ENCODE results near the gene SMIM17. TPM values are rescaled to one million over a fixed set of nuclear protein-coding genes. Genes with fewer than 3 reads are reported as not detected.

SMIM17 gene
- total and polyA plus RNA-seq, 2 experiments from 2014 or later, result 0.63 TPM; not detected in 1

DNA sequence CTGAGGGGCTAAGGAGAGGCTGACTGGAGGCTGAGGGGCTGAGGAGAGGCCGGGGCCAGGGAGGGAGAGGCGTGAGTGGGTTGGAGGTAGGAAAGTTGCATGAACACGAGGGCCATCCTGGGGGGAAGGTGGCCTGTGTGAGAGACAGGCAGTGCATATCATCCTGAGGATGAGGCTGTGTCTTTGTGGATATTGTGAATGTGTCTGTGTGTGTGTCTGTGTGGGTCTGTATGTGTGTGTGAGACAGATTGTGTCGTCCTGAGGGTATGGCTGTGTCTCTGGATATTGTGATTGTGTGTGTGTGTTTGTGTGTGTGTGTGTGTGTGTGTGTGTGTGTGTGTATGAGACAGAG is 47.4 kb upstream of the SMIM17 start (continued):
- TF ChIP-seq, protein P1, sequence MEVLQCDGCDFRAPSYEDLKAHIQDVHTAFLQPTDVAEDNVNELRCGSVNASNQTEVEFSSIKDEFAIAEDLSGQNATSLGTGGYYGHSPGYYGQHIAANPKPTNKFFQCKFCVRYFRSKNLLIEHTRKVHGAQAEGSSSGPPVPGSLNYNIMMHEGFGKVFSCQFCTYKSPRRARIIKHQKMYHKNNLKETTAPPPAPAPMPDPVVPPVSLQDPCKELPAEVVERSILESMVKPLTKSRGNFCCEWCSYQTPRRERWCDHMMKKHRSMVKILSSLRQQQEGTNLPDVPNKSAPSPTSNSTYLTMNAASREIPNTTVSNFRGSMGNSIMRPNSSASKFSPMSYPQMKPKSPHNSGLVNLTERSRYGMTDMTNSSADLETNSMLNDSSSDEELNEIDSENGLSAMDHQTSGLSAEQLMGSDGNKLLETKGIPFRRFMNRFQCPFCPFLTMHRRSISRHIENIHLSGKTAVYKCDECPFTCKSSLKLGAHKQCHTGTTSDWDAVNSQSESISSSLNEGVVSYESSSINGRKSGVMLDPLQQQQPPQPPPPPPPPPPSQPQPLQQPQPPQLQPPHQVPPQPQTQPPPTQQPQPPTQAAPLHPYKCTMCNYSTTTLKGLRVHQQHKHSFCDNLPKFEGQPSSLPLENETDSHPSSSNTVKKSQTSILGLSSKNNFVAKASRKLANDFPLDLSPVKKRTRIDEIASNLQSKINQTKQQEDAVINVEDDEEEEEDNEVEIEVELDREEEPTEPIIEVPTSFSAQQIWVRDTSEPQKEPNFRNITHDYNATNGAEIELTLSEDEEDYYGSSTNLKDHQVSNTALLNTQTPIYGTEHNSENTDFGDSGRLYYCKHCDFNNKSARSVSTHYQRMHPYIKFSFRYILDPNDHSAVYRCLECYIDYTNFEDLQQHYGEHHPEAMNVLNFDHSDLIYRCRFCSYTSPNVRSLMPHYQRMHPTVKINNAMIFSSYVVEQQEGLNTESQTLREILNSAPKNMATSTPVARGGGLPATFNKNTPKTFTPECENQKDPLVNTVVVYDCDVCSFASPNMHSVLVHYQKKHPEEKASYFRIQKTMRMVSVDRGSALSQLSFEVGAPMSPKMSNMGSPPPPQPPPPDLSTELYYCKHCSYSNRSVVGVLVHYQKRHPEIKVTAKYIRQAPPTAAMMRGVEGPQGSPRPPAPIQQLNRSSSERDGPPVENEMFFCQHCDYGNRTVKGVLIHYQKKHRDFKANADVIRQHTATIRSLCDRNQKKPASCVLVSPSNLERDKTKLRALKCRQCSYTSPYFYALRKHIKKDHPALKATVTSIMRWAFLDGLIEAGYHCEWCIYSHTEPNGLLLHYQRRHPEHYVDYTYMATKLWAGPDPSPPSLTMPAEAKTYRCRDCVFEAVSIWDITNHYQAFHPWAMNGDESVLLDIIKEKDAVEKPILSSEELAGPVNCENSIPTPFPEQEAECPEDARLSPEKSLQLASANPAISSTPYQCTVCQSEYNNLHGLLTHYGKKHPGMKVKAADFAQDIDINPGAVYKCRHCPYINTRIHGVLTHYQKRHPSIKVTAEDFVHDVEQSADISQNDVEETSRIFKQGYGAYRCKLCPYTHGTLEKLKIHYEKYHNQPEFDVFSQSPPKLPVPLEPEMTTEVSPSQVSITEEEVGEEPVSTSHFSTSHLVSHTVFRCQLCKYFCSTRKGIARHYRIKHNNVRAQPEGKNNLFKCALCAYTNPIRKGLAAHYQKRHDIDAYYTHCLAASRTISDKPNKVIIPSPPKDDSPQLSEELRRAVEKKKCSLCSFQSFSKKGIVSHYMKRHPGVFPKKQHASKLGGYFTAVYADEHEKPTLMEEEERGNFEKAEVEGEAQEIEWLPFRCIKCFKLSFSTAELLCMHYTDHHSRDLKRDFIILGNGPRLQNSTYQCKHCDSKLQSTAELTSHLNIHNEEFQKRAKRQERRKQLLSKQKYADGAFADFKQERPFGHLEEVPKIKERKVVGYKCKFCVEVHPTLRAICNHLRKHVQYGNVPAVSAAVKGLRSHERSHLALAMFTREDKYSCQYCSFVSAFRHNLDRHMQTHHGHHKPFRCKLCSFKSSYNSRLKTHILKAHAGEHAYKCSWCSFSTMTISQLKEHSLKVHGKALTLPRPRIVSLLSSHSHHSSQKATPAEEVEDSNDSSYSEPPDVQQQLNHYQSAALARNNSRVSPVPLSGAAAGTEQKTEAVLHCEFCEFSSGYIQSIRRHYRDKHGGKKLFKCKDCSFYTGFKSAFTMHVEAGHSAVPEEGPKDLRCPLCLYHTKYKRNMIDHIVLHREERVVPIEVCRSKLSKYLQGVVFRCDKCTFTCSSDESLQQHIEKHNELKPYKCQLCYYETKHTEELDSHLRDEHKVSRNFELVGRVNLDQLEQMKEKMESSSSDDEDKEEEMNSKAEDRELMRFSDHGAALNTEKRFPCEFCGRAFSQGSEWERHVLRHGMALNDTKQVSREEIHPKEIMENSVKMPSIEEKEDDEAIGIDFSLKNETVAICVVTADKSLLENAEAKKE (CRISPR knock-in tag; IDR thresholded peaks at IDR 0.05), result no peak
- TF ChIP-seq ZNF114 (CRISPR knock-in tag; IDR thresholded peaks at IDR 0.05) (no peak), POLR2AphosphoS5 (IDR thresholded peaks at IDR 0.05; ENCODE audit: low read depth) (no peak), NANOG (IDR thresholded peaks at IDR 0.05; ENCODE audit: borderline replicate concordance) (no peak)

DNA sequence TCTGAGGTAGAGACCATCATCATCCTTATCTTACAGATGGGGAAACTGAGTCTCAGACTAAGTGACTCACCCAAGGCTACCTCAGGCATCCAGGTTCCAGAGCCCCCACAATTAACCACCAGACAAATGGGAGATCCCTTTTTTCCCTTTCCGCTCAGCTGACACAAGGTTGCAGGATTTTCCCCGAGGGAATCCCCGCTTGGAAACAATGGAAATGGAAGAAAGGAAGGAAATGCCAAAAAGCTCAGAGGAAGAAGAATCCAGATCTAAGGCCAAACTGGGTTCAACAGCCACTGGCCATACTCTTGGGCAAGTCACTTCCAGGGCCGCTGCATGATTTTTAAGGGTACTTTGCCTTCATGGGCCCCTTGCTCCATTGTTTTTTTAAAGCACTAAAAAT is 46.3 kb upstream of the SMIM17 start:
- Mint-ChIP-seq H3K36me3 (ENCODE audit: low read depth) (peaks cover 36% of the 10 kb centered on the region), H3K4me3 (peak overlapping the region; percentile 93; the same call in 1 of the 3 replicates), H3K27me3 (ENCODE audit: insufficient read depth, low read depth, poor library complexity) (peaks cover 6% of the 10 kb centered on the region), H3K4me1 (peaks cover 12% of the 10 kb centered on the region), H3K27ac (no peak overlapping the region), H3K9me3 (peaks cover 39% of the 10 kb centered on the region)
- H3K36me3 ChIP-seq (ENCODE audit: insufficient read depth), result no peaks in the 10 kb centered on the region
- H3K9me2 ChIP-seq (ENCODE audit: insufficient read depth), result no peaks in the 10 kb centered on the region
- ATAC-seq (no peak), DNase-seq (ENCODE audit: low spot score) (no peak)
- H3K4me3 ChIP-seq, result no peak overlapping the region
- H3F3A ChIP-seq (replicated peaks; ENCODE audit: low read depth), result no peaks in the 10 kb centered on the region
- no peak overlapping the region for H2AFZ ChIP-seq
- H3K4me1 ChIP-seq (ENCODE audit: insufficient read depth), result 0 out of 2 replicates have a peak, but pooled peaks cover 3% of the 10 kb centered on the region
- no peak overlapping the region for H3K4me2 ChIP-seq
- peaks cover 41% of the 10 kb centered on the region for H3K79me2 ChIP-seq (replicated peaks; ENCODE audit: insufficient read depth)
- H3K27me3 ChIP-seq (ENCODE audit: insufficient read depth), result no peaks in the 10 kb centered on the region
- no peak overlapping the region for H3K27ac ChIP-seq (ENCODE audit: low read depth)
- TF ChIP-seq NANOG (IDR thresholded peaks at IDR 0.05; ENCODE audit: borderline replicate concordance) (no peak), POLR2AphosphoS5 (IDR thresholded peaks at IDR 0.05; ENCODE audit: low read depth) (no peak), ZNF114 (CRISPR knock-in tag; IDR thresholded peaks at IDR 0.05) (no peak)
- TF ChIP-seq, protein P1 (CRISPR knock-in tag; IDR thresholded peaks at IDR 0.05), result no peak
- H4K20me1 ChIP-seq (replicated peaks; ENCODE audit: insufficient read depth), result no peaks in the 10 kb centered on the region

Data from GM23338 (cell line).